ENCODE measurements around the gene NEBL. TPM values are rescaled to one million over a fixed set of nuclear protein-coding genes. Genes with fewer than 3 reads are reported as not detected.

Gene NEBL
- total and polyA plus RNA-seq, 11 donors, result 187 to 855 (median 579) TPM

GRCh38 chr10:20795391-20795790, 101.7 kb downstream of the NEBL start:
- Histone ChIP-seq H3K27ac (no peak overlapping the region), H3K4me3 (no peak overlapping the region), H3K36me3 (peaks cover 0 to 78% (median 5%) of the 10 kb centered on the region in 9 donors), H3K27me3 (no peaks in the 10 kb centered on the region), H3K9me3 (no peaks in the 10 kb centered on the region), H3K4me1 (peaks cover 0 to 14% (median 0%) of the 10 kb centered on the region in 12 donors)
- TF ChIP-seq POLR2A (IDR thresholded peaks at IDR 0.05) (no peak), CTCF (IDR thresholded peaks at IDR 0.05) (no peak)
- ATAC-seq, result peak in 1 of 4 donors; percentile 14
- WGBS, 4 donors, result 49 to 60% (median 50%) methylated on average over 4 of the region's 4 CpGs
- intact Hi-C loops (cut with DNase I), result no loop called here
- DNase-seq, result no peak

GRCh38 chr10:20785174-20785573, 111.9 kb downstream of the NEBL start:
- ATAC-seq, result no peak
- intact Hi-C loops (cut with DNase I), result no loop called here
- no peak for DNase-seq
- Histone ChIP-seq H3K4me1 (peaks cover 0 to 3% (median 0%) of the 10 kb centered on the region in 12 donors), H3K9me3 (no peaks in the 10 kb centered on the region), H3K4me3 (no peak overlapping the region), H3K27ac (no peak overlapping the region), H3K27me3 (no peaks in the 10 kb centered on the region), H3K36me3 (peaks cover 0 to 71% (median 6%) of the 10 kb centered on the region in 9 donors)
- 38 to 59% (median 49%) methylated on average over 1 of the region's 1 CpG for WGBS, 4 donors
- TF ChIP-seq POLR2A (IDR thresholded peaks at IDR 0.05) (no peak), CTCF (IDR thresholded peaks at IDR 0.05) (no peak)

GRCh38 chr10:20778008-20778757, 118.9 kb downstream of the NEBL start:
- peak; percentile 14 to 59 (median 25) for ATAC-seq
- DNase-seq, result no peak
- Histone ChIP-seq H3K27me3 (no peaks in the 10 kb centered on the region), H3K9me3 (no peaks in the 10 kb centered on the region), H3K27ac (no peak overlapping the region), H3K36me3 (peaks cover 0 to 12% (median 0%) of the 10 kb centered on the region in 9 donors), H3K4me3 (no peak overlapping the region), H3K4me1 (peaks cover 0 to 13% (median 3%) of the 10 kb centered on the region in 12 donors)
- TF ChIP-seq CTCF (IDR thresholded peaks at IDR 0.05), result no peak
- TF ChIP-seq POLR2A (IDR thresholded peaks at IDR 0.05), result no peak
- 82 to 89% (median 86%) methylated on average over 7 of the region's 7 CpGs for WGBS, 4 donors
- intact Hi-C loops (cut with DNase I), result loop anchor here in 1 of 10 donors (10.0 kb wide), 1 partner anchor 1163 kb away; no protein-coding TSS in a partner anchor

- Histone ChIP-seq H3K36me3 (no peaks in the 10 kb centered on the region), H3K27me3 (no peaks in the 10 kb centered on the region), H3K27ac (peak overlapping the region in 1 of 12 donors; percentile 31), H3K9me3 (no peaks in the 10 kb centered on the region), H3K4me1 (peaks cover 0 to 13% (median 3%) of the 10 kb centered on the region in 12 donors), H3K4me3 (no peak overlapping the region)
- no peak for TF ChIP-seq CTCF (IDR thresholded peaks at IDR 0.05)
- TF ChIP-seq POLR2A (IDR thresholded peaks at IDR 0.05), result no peak
- intact Hi-C loops (cut with DNase I), result loop anchor here in 1 of 10 donors (10.0 kb wide), 1 partner anchor 1162 kb away; no protein-coding TSS in a partner anchor
- 55 to 70% (median 65%) methylated on average over 5 of the region's 5 CpGs for WGBS, 4 donors
- DNase-seq (no peak), ATAC-seq (no peak)
Measured at GRCh38 chr10:20776384-20777118, 120.6 kb downstream of the NEBL start.
